Common myeloid progenitor, CD34-positive (primary cell): ENCODE data around the gene NOXA1.

Experiments used
- CTCF ChIA-PET: fragments of 350-600 bp; sonication (Branson Sonifier 250); formaldehyde crosslinking; loops from one replicate; lab custom pipeline; 2021; ENCODE audit warnings: antibody characterized with exemption; lab: Charles Lee
- POLR2A ChIA-PET: fragments of 350-600 bp; sonication (Branson Sonifier 250); formaldehyde crosslinking; loops from one replicate; lab custom pipeline; 2021; ENCODE audit warnings: antibody characterized with exemption; lab: Charles Lee
- DNase-seq, 3 donors: peaks; one replicate each; pipeline versions ENCODE4 v3.0.0 to v3.0.0-alpha.2; 2013
- H3K27ac ChIP-seq, 2 experiments: 1 replicate in 1 of 2; 2 replicates in 1 of 2; pipeline ENCODE4 v1.7.0; 2013; ENCODE audit warnings: inconsistent platforms in 2 of 2, low read length in 2 of 2, mild to moderate bottlenecking in 2 of 2, low read depth in 1 of 2, moderate library complexity in 1 of 2; ENCODE audit not compliant: severe bottlenecking in 2 of 2, insufficient read depth in 1 of 2, poor library complexity in 1 of 2
- H3K27me3 ChIP-seq, 5 experiments: replicated peaks in 2 of 5; 1 replicate in 3 of 5; 2 replicates in 2 of 5; pipeline versions ENCODE4 v1.6.1 to v1.7.0; 2013; ENCODE audit warnings: low read length in 4 of 5, mild to moderate bottlenecking in 2 of 5, moderate library complexity in 2 of 5, inconsistent platforms in 1 of 5; ENCODE audit not compliant: insufficient read depth in 5 of 5, control insufficient read depth in 4 of 5
- H3K36me3 ChIP-seq, 4 experiments: 1 replicate in 2 of 4; 2 replicates in 2 of 4; pipeline versions ENCODE4 v1.6.1 to v1.7.0; 2013; ENCODE audit warnings: low read length in 3 of 4, control low read depth in 1 of 4, mild to moderate bottlenecking in 1 of 4; ENCODE audit not compliant: control insufficient read depth in 4 of 4, insufficient read depth in 4 of 4
- H3K4me1 ChIP-seq, 4 experiments: 1 replicate in 3 of 4; 2 replicates in 1 of 4; pipeline versions ENCODE4 v1.6.1 to v1.7.1; 2013; ENCODE audit warnings: low read length in 3 of 4, mild to moderate bottlenecking in 3 of 4, control low read depth in 1 of 4, inconsistent platforms in 1 of 4, moderate library complexity in 1 of 4; ENCODE audit not compliant: control insufficient read depth in 4 of 4, insufficient read depth in 4 of 4; ENCODE audit errors: control extremely low read depth in 1 of 4
- H3K4me3 ChIP-seq, 7 experiments: 1 replicate in 4 of 7; 2 replicates in 3 of 7; pipeline versions ENCODE4 v1.5.1 to v1.7.0; 2013; ENCODE audit warnings: mild to moderate bottlenecking in 7 of 7, low read length in 6 of 7, moderate library complexity in 6 of 7, inconsistent platforms in 2 of 7, low read depth in 2 of 7, control low read depth in 1 of 7; ENCODE audit not compliant: insufficient read depth in 4 of 7, control insufficient read depth in 1 of 7; ENCODE audit errors: extremely low read depth in 1 of 7
- H3K9me3 ChIP-seq, 5 experiments: 1 replicate in 4 of 5; 2 replicates in 1 of 5; pipeline versions ENCODE4 v1.6.1 to v1.7.1; 2013; ENCODE audit warnings: low read length in 4 of 5, mild to moderate bottlenecking in 2 of 5, inconsistent platforms in 1 of 5, low read depth in 1 of 5, moderate library complexity in 1 of 5; ENCODE audit not compliant: control insufficient read depth in 4 of 5, insufficient read depth in 2 of 5; ENCODE audit errors: control extremely low read depth in 1 of 5
- WGBS: methylation state at CpG from one replicate; pipeline ENCODE4 v1.1.5; 2013; ENCODE audit not compliant: insufficient coverage; 5-methylcytosine and 5-hydroxymethylcytosine counted together

Gene NOXA1

DNA sequence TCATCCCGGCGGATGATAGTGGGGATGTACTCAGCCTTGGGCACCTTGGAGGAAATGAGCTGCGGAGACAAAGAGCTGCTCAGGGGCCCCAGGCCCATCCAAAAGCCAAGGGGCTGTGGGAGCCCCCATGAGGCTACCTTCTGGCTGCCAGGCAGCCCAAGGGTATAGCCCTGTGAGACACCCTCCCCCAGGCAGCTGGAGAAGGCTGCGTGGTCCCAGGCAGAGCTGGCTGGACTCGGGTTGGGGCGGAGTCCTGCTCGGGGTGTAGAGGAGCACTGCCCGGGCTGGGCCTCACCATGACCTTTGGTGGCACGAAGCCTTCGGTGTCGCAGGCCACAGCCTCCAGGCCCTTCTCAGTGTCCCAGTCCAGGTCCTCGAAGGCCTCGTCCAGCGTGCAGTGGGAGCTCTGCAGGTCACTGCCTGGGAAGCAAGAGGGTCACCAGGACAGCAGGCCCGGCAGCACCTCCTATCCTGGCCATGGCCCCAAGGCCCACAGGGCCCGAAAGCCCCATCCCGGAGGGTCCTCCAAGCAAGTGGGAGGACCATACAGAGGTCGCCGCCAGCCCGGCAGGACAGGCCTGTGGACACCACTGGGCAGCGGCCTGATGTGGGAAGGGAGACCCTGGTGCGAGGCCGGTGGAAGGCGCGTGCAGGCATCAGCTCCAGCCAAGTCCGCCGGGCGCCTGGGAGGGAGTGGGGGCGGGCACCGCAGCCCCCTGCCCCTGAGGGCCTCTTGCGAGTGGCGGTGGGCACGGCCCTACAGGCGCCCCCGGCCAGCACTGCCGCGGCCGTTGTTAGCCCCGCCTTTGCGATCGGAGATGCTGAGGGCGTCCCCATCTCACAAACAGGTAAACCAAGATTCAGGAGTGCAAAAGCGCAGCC lies 29.8 kb downstream of the NOXA1 start:
- CTCF ChIA-PET: interaction anchor here (0.9 to 2.1 kb wide), 3 partner anchors 9 to 167 kb away, joined by 3 to 5 read pairs (median 3); no protein-coding TSS in a partner anchor
- H3K4me3 ChIP-seq: peak overlapping the region in 5 of 7 experiments; percentile 13 to 68 (median 48)

DNA sequence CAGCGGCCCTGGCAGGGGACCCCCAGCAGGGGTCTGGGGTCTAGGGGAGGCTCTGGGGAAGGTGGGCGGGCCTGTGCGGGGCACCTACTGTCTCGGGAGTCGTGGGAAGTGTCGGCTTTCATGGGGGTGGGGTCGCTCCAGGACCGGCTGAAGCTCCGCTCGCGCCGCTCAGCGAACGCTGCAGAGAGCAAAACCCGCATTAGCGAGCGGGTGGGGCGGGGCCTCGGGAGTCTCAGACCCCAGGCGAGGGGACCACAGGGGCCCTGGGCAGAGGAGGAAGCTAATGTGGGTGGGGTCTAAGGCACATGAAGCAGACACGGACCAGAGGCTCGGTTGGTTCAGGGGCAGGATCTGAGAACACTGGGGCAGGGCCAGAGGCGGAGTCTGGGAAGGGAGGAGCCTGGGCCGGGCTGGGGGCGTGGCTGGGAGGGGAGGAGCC lies 30.5 kb downstream of the NOXA1 start:
- 28% methylated on average over 18 of the region's 25 CpGs for WGBS
- DNase-seq: peak; percentile 88 to 94 (median 94)
- Histone ChIP-seq H3K9me3 (no peaks in the 10 kb centered on the region), H3K36me3 (peaks cover 0 to 50% (median 8%) of the 10 kb centered on the region in 4 experiments), H3K27ac (no peak overlapping the region), H3K4me3 (peak overlapping the region in 5 of 7 experiments; percentile 13 to 68 (median 48)), H3K27me3 (no peaks in the 10 kb centered on the region), H3K4me1 (peaks cover 0 to 46% (median 39%) of the 10 kb centered on the region in 4 experiments)
- CTCF ChIA-PET: interaction anchor here (1.0 to 2.1 kb wide), 2 partner anchors 10 to 167 kb away, joined by 3 to 5 read pairs; no protein-coding TSS in a partner anchor
- POLR2A ChIA-PET: interaction anchor here (0.7 kb wide), 1 partner anchor 31 kb away, joined by 3 read pairs; the partner anchor contains the start of genes EXD3 and NOXA1

More for the DNA sequence above, 29.8 kb downstream of the NOXA1 start:
- no peak overlapping the region for H3K27ac ChIP-seq
- H3K36me3 ChIP-seq: peaks cover 0 to 57% (median 8%) of the 10 kb centered on the region in 4 experiments
- no peaks in the 10 kb centered on the region for H3K27me3 ChIP-seq
- H3K9me3 ChIP-seq: no peaks in the 10 kb centered on the region
- WGBS: 91% methylated on average over 40 of the region's 43 CpGs
- no peak for DNase-seq
- POLR2A ChIA-PET: interaction anchor here (0.7 kb wide), 1 partner anchor 30 kb away, joined by 3 read pairs; the partner anchor contains the start of genes EXD3 and NOXA1
- H3K4me1 ChIP-seq: peaks cover 0 to 40% (median 33%) of the 10 kb centered on the region in 4 experiments

GRCh38 chr9:137454145-137454596 lies 31.0 kb downstream of the NOXA1 start:
- Histone ChIP-seq H3K4me3 (peak overlapping the region in 6 of 7 experiments; percentile 40 to 79 (median 61)), H3K9me3 (no peaks in the 10 kb centered on the region), H3K27me3 (no peaks in the 10 kb centered on the region), H3K36me3 (peaks cover 0 to 46% (median 5%) of the 10 kb centered on the region in 4 experiments), H3K27ac (no peak overlapping the region), H3K4me1 (peaks cover 0 to 47% (median 42%) of the 10 kb centered on the region in 4 experiments)
- 0% methylated on average over 12 of the region's 24 CpGs for WGBS
- POLR2A ChIA-PET: no interaction called here
- peak; percentile 40 to 80 (median 71) for DNase-seq
- CTCF ChIA-PET: interaction anchor here (1.0 to 2.1 kb wide), 2 partner anchors 11 to 168 kb away, joined by 3 to 5 read pairs; no protein-coding TSS in a partner anchor

- Histone ChIP-seq H3K27me3 (no peaks in the 10 kb centered on the region), H3K36me3 (peaks cover 0 to 40% (median under 1%) of the 10 kb centered on the region in 4 experiments), H3K4me1 (peaks cover 0 to 53% (median 48%) of the 10 kb centered on the region in 4 experiments), H3K9me3 (no peaks in the 10 kb centered on the region), H3K27ac (no peak overlapping the region), H3K4me3 (peak overlapping the region in 6 of 7 experiments; percentile 40 to 79 (median 61))
- ChIA-PET CTCF (interaction anchor here (2.0 kb wide), 1 partner anchor 15 kb away, joined by 4 read pairs; no protein-coding TSS in a partner anchor), POLR2A (no interaction called here)
- 74% methylated on average over 27 of the region's 30 CpGs for WGBS
- DNase-seq: peak in 1 of 3 donors; percentile 39
Observed at GRCh38 chr9:137454597-137455358, 31.6 kb downstream of the NOXA1 start.

DNA sequence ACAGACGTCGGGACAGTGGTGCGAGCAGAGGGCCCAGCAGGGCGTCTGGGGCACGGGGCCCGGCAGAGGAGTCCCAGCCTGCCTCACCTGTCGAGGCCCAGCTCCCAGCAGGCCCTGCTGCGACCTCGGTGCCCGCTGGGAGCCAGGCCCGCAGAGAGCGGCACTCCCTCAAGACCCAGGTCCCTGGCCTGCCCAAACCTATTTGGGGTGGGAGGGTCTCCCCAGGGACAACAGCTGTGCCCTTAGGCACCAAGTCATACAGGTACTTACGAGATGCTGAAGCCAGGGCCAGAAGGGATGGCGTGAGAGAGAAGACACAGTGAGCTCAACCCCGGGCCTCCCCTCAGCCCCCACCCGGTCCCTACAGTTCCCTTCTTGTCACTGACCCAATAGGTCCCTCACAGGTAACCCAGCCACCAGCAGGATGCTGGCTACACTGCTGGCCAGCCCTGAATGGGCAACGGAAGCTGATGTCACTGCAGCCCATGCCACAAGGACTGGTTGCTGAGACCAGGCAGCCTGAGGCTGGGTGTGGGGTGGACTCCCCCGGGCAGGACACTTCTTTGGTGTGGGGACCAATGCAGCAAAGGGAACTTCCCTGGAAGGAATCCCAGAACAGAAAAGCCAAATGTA lies 32.3 kb downstream of the NOXA1 start:
- peaks cover 0 to 58% (median 53%) of the 10 kb centered on the region in 4 experiments for H3K4me1 ChIP-seq
- no peaks in the 10 kb centered on the region for H3K27me3 ChIP-seq
- H3K36me3 ChIP-seq: peaks cover 0 to 37% (median under 1%) of the 10 kb centered on the region in 4 experiments
- H3K9me3 ChIP-seq: no peaks in the 10 kb centered on the region
- CTCF ChIA-PET: interaction anchor here (2.0 kb wide), 1 partner anchor 14 kb away, joined by 4 read pairs; no protein-coding TSS in a partner anchor
- no peak for DNase-seq
- POLR2A ChIA-PET: no interaction called here
- 95% methylated on average over 12 of the region's 18 CpGs for WGBS
- no peak overlapping the region for H3K4me3 ChIP-seq
- no peak overlapping the region for H3K27ac ChIP-seq
